ENCODE results near the gene XYLT2.

DNA sequence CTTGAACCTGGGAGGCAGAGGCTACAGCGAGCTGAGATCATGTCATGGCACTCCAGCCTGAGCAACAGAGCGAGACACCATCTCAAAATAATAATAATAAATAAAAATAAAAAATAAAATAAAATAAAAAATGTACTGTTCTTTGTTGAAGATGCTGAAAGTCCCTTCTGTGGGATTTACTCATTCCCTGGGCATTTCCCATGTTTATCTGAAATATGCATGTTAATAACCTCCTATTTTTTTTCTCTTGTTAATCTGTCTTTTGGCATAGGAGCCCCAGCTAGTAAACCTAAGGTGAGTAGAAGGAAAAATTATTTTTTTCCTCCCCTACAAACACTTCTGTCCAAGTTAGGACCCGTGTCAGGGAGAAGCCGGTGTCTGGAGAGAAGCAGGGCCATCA is 37.3 kb upstream of the XYLT2 start:
- no peak for TF ChIP-seq EZH2phosphoT487 (IDR thresholded peaks at IDR 0.05)
- TF ChIP-seq, protein P1, sequence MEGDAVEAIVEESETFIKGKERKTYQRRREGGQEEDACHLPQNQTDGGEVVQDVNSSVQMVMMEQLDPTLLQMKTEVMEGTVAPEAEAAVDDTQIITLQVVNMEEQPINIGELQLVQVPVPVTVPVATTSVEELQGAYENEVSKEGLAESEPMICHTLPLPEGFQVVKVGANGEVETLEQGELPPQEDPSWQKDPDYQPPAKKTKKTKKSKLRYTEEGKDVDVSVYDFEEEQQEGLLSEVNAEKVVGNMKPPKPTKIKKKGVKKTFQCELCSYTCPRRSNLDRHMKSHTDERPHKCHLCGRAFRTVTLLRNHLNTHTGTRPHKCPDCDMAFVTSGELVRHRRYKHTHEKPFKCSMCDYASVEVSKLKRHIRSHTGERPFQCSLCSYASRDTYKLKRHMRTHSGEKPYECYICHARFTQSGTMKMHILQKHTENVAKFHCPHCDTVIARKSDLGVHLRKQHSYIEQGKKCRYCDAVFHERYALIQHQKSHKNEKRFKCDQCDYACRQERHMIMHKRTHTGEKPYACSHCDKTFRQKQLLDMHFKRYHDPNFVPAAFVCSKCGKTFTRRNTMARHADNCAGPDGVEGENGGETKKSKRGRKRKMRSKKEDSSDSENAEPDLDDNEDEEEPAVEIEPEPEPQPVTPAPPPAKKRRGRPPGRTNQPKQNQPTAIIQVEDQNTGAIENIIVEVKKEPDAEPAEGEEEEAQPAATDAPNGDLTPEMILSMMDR (IDR thresholded peaks at IDR 0.05) = no peak
